Measurements from ENCODE around the gene PAX2. TPM values are rescaled to one million over a fixed set of nuclear protein-coding genes. Genes with fewer than 3 reads are reported as not detected.

The PAX2 gene
- total and polyA plus RNA-seq, 4 donors, result not detected

GRCh38 chr10:100709146-100710082 is 36.0 kb upstream of the PAX2 start:
- H3K27me3 ChIP-seq (ENCODE audit: control insufficient read depth in 4 of 4, insufficient read depth in 4 of 4, low read length in 3 of 4), result peaks cover 2 to 25% (median 14%) of the 10 kb centered on the region in 4 donors
- no peak for TF ChIP-seq ATF3 (IDR thresholded peaks at IDR 0.05)
- TF ChIP-seq GABPA (IDR thresholded peaks at IDR 0.05 in 1 of 2, conservative IDR thresholded peaks at IDR 0.05 in 1 of 2), result no peak
- no peak for TF ChIP-seq RAD21 (IDR thresholded peaks at IDR 0.05)
- no peak for TF ChIP-seq HNF4A (conservative IDR thresholded peaks at IDR 0.05)
- TF ChIP-seq HNF4G (IDR thresholded peaks at IDR 0.05), result no peak
- TF ChIP-seq ZBTB33 (IDR thresholded peaks at IDR 0.05), result no peak
- no peak for TF ChIP-seq REST (IDR thresholded peaks at IDR 0.05)
- no peak for TF ChIP-seq EGR1 (IDR thresholded peaks at IDR 0.05; ENCODE audit: low read depth in 2 of 2)
- no peak for TF ChIP-seq YY1 (IDR thresholded peaks at IDR 0.05)
- TF ChIP-seq RXRA (IDR thresholded peaks at IDR 0.05), result no peak
- TF ChIP-seq TAF1 (conservative IDR thresholded peaks at IDR 0.05), result no peak
- no peak for TF ChIP-seq JUND (IDR thresholded peaks at IDR 0.05)
- TF ChIP-seq NR2F2 (IDR thresholded peaks at IDR 0.05), result no peak
- no peak for TF ChIP-seq SP1 (IDR thresholded peaks at IDR 0.05)
- no peak for TF ChIP-seq FOXA1 (IDR thresholded peaks at IDR 0.05)
- TF ChIP-seq CTCF (IDR thresholded peaks at IDR 0.05; ENCODE audit: low read depth, low read length, missing input control), result no peak
- no peak for TF ChIP-seq MAX (IDR thresholded peaks at IDR 0.05)
- peaks cover 0 to 4% (median 0%) of the 10 kb centered on the region in 4 donors for H3K4me1 ChIP-seq (ENCODE audit: control insufficient read depth in 4 of 4, insufficient read depth in 4 of 4, low read length in 3 of 4)
- no peak overlapping the region for H3K9ac ChIP-seq (ENCODE audit: low read depth in 1 of 2, low read length in 2 of 2)
- no peaks in the 10 kb centered on the region for H3K9me3 ChIP-seq (ENCODE audit: control insufficient read depth in 4 of 4, low read length in 3 of 4)
- H3K4me3 ChIP-seq (ENCODE audit: low read depth in 1 of 3, low read length in 3 of 3), result no peak overlapping the region
- DNase-seq (ENCODE audit: low spot score), result no peak
- WGBS, result 11% methylated on average over 26 of the region's 26 CpGs
- no peak overlapping the region for H3K27ac ChIP-seq (ENCODE audit: low read depth in 1 of 2, low read length in 2 of 2)
- no peaks in the 10 kb centered on the region for H3K36me3 ChIP-seq (ENCODE audit: control insufficient read depth in 4 of 4, insufficient read depth in 3 of 4, low read depth in 1 of 4, low read length in 3 of 4)

Data from liver (tissue), 9 donors.